Cardiac septum (tissue), 1 donor: ENCODE data around the gene KNCN. TPM values are rescaled to one million over a fixed set of nuclear protein-coding genes. Genes with fewer than 3 reads are reported as not detected.

Experiments
- DNase-seq: peaks from one replicate; pipeline ENCODE4 v3.0.0-alpha.2; 2020; ENCODE audit warnings: low spot score
- intact Hi-C: fragments of 100-400 bp; cut with DNase I; formaldehyde crosslinking; loops from one replicate; pipeline ENCODE4 v1.14.0; 2022
- total RNA-seq: library from RNA; stranded (reverse); fragmentation: NEBNext Ultra II Directional; extraction: Animal tissue kit (Norgen Biotek cat#: 25700); gene quantifications from one replicate; pipeline ENCODE4 v1.2.1, GENCODE V29; 2021
- donor health status: DM: no; HTN: no; CAD: no.

Gene KNCN
- total RNA-seq, 1 donor from 2014 or later = not detected

DNA sequence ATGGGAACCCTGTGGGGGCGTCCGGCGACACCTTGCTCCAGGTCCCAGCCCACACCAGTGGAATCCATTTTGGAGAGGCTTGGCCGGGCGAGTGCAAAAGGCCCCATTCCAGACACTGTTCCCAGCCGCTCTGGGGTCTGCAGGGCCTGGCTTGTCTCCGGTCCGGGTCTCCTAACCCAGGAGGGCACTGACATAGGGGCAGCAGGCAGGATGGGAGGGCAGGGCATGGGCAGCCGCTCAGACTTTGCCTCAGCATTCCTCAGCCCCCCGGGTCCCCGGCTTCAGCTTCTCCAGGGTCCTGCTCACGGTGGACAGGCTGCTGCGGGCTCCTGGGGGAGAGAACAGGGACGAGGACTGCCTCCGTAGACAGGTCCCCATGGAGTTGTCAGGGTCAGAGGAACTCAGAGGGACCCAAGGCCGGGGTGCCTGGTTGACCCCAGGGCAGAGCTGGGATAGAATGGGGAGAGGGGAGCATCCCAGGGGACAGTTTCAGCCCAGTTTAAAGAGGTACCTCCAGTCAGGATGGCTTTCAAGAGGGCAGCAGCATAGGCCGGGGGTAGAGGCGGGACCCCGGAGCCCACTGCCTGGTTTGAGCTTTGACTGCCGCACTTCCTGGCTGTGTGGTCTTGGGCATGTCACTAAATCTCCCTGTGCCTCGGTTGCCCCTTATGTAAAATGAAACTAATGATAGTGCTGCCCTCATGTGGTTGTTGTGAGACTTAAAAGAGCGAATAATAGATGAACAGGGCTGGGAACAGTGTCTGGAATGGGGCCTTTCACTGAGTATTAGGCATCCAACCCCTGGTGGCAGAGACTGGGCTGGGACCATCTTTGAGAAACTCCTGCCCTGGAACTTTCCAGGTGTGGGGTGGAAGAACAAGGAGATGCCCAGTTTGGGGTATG is 3.7 kb downstream of the KNCN start:
- intact Hi-C loops = loop anchor here (5.0 kb wide), 1 partner anchor 175 kb away; no protein-coding TSS in a partner anchor
- DNase-seq = no peak

- intact Hi-C loops = loop anchor here (5.0 kb wide), 1 partner anchor 176 kb away; no protein-coding TSS in a partner anchor
- no peak for DNase-seq
Measured at GRCh38 chr1:46546210-46546609, 5.2 kb downstream of the KNCN start.

DNA sequence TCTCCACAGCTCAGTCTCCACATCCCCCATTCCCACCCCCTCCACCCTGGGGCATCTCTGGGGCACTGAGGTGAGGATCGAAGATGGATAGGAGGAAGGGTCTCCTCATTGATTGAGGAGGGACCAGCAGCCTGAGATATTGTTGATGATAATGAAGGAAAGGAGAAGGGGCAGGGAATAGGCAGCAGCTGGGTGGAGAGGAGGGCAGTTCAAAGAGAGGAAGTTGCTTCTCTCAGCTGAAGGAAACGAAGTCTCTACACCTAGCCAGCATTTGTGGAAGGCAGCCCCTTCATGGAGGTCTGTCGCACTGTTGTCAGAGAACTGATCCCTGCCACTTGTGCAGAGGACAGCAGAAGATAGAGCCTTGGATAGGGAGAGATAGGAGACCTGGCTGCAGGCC is 5.7 kb downstream of the KNCN start:
- intact Hi-C loops = loop anchor here (5.0 kb wide), 1 partner anchor 177 kb away; no protein-coding TSS in a partner anchor
- DNase-seq = no peak

- no peak for DNase-seq
- intact Hi-C loops = loop anchor here (5.0 kb wide), 1 partner anchor 178 kb away; no protein-coding TSS in a partner anchor
Measured at GRCh38 chr1:46544561-46545240, 6.7 kb downstream of the KNCN start.

DNA sequence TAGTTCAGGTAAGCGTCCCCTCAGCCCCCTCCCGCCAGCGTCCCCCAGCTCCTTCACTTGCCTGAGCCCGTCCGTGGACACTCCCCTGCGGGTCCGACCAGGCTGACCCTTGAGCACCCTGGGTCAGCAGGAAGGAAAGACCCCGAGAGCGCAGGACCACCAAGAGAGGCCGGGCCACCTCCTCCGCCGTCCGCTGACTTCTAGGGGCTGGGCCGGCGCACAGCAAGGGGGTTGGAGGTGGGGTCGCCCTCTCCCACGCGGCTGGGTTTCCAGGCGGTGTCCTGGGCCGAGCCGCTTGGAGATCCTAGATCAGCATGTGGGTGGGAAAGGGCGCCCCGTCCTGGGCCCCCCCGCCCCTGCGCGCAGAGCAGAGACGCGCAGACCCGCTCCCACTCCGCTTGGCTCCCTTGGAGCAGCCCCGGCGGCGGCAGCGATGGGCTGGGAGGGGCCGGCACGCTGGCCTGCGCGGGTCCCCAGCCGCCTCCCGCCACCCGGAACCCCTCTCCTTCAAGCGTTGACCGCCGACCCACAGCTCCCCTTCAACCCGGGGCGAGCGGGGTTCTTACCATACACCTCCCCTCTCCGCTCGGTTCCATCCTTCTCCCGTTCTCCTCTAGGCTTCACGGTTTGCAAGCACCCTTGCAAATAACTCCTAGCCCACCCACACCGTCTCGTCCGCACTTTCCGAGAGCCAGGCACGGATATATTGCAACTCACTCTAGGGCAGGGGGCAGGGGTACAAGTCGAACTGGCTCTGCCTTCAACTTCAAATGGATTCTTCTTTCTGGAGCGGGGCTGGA is 7.5 kb downstream of the KNCN start:
- intact Hi-C loops = no loop called here
- DNase-seq = no peak

GRCh38 chr1:46543382-46543760 is 8.1 kb downstream of the KNCN start:
- no peak for DNase-seq
- intact Hi-C loops = no loop called here

- DNase-seq = no peak
- intact Hi-C loops = no loop called here
Measured at GRCh38 chr1:46539972-46540371, 11.5 kb downstream of the KNCN start.

DNA sequence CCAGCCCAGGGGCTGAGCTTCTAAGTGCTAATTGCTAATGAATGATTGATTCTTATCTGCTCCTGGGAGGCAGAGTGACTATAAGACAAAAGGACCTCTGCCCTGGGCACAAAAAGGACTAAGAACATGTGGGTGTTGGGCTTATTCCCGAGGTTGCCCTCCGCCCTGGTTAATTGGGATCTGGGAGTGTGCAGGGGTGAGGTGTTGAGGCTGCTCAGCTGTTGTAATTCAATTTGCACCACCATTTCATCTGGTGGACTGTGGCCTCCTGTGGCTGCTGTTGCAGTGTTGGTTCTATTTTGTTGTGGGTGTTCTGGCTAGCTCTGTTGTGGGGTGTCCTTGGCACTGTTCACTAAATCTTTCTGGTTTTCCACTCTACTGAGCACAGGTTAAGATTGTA is 13.3 kb downstream of the KNCN start:
- no peak for DNase-seq
- intact Hi-C loops = no loop called here

GRCh38 chr1:46537651-46538050 is 13.8 kb downstream of the KNCN start:
- intact Hi-C loops = no loop called here
- no peak for DNase-seq

GRCh38 chr1:46536527-46536926 is 14.9 kb downstream of the KNCN start:
- no peak for DNase-seq
- intact Hi-C loops = no loop called here

GRCh38 chr1:46535063-46535462 is 16.4 kb downstream of the KNCN start:
- DNase-seq = no peak
- intact Hi-C loops = no loop called here

DNA sequence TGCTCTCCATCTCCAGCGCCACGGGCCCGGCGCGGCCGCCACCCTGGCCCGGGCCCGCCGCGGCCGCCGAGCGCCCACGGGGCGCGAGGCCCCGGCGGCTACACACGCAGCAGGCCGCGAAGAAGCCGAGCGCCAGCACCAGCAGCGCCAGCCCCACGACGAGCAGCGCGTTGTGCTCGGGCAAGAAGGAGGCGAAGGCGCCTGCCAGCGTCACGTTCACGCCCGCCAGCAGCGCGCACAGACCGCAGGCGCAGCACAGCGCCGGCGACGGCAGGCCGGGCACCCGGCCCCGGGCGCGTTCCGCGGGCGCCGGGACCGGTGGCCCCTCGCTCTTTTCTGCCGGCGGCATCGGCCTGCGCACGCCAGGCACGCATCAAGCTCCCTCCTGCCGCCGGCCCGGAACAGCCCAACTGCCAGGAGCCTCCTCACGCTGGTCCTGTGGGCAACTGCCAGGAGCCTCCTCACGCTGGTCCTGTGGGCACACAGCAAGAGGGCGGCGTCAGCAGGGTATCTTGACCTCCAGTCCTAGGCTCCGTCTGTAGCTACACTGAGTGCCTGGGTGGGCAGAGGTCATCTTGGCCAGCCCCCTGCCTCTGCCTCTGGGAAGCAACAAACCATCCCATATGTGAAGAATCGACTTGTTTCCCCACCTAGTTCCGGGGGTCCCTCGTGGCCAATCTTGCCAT is 18.1 kb downstream of the KNCN start:
- DNase-seq = no peak
- intact Hi-C loops = loop anchor here (2.0 to 5.0 kb wide), 2 partner anchors 134 to 189 kb away; partner anchors contain the start of gene ATPAF1

DNA sequence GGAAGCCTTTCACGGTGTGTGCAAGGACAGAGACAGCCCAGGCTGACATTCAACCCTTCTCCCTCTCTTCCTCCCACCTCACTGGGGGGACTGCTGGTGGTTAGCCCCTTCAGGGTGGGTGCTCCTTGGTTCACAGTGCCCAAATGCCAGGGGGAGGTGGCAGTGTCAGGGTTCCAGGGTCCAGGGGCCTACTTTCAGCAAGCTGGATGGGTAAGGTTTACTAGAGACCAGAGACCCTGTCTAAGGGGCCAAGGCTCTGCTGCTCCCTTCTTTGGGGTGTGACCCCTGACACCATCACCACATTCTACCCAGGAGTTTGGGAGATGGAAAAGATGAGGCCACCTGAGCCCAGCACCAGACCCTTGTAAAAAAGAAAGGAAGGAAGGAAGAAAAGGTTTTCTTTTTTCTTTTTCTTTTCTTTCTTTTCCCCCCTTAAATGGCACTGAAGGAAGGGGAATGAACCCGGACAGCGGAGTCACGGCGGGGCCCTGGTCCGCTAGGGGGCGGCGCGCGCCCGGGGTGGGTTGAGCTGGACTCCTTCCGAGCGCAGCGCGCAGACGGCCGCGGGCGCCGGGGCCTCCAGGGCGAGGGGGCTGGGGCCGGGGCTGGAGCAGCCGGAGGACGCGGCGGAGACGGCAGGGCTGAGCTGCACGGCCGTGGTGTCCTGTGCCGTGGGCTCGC is 18.8 kb downstream of the KNCN start:
- DNase-seq = no peak
- intact Hi-C loops = loop anchor here (2.0 to 5.0 kb wide), 2 partner anchors 135 to 190 kb away; partner anchors contain the start of gene ATPAF1

GRCh38 chr1:46532095-46532494 is 19.4 kb downstream of the KNCN start:
- intact Hi-C loops = loop anchor here (2.0 to 5.0 kb wide), 2 partner anchors 135 to 191 kb away; partner anchors contain the start of gene ATPAF1
- DNase-seq = no peak

GRCh38 chr1:46530791-46531409 is 20.5 kb downstream of the KNCN start:
- intact Hi-C loops = loop anchor here (5.0 kb wide), 1 partner anchor 136 kb away; the partner anchor contains the start of gene ATPAF1
- no peak for DNase-seq

GRCh38 chr1:46530311-46530710 is 21.1 kb downstream of the KNCN start:
- intact Hi-C loops = loop anchor here (5.0 kb wide), 1 partner anchor 137 kb away; the partner anchor contains the start of gene ATPAF1
- DNase-seq = no peak

GRCh38 chr1:46529031-46529630 is 22.3 kb downstream of the KNCN start:
- no peak for DNase-seq
- intact Hi-C loops = no loop called here
